ENCODE results near the gene SEC61B. TPM values are rescaled to one million over a fixed set of nuclear protein-coding genes. Genes with fewer than 3 reads are reported as not detected.

Gene SEC61B
- total and polyA plus RNA-seq, 2 donors (not counting 3 experiments of a cell fraction or from before 2014, with no cell fraction given), result 242 to 594 TPM

- Histone ChIP-seq H4K20me1 (replicated peaks; ENCODE audit: control insufficient read depth, extremely low read depth, insufficient read depth, low read length) (peaks cover 12% of the 10 kb centered on the region), H3K4me2 (ENCODE audit: insufficient read depth, low read length) (no peak overlapping the region), H3K27ac (ENCODE audit: insufficient read depth, low read depth, low read length) (no peak overlapping the region), H3K79me2 (ENCODE audit: control insufficient read depth, insufficient read depth, low read length) (peaks cover 43% of the 10 kb centered on the region), H3K27me3 (ENCODE audit: control insufficient read depth in 2 of 2, insufficient read depth in 2 of 2, low read length in 2 of 2) (no peaks in the 10 kb centered on the region), H3K4me3 (replicated peaks in 1 of 3; ENCODE audit: insufficient read depth in 1 of 3, low read depth in 1 of 3, low read length in 3 of 3) (no peak overlapping the region), H2AFZ (ENCODE audit: low read depth, low read length) (no peak overlapping the region), H3K9me3 (replicated peaks; ENCODE audit: control insufficient read depth, insufficient read depth, low read length) (no peaks in the 10 kb centered on the region), H3K4me1 (ENCODE audit: control insufficient read depth, extremely low read depth, insufficient read depth, low read length) (peaks cover 10% of the 10 kb centered on the region), H3K9me1 (replicated peaks; ENCODE audit: control insufficient read depth, extremely low read depth, insufficient read depth, low read length) (no peaks in the 10 kb centered on the region), H3K9ac (replicated peaks; ENCODE audit: extremely low read depth, insufficient read depth, low read length) (no peak overlapping the region), H3K36me3 (ENCODE audit: control insufficient read depth in 2 of 2, extremely low read depth in 1 of 2, insufficient read depth in 2 of 2, low read length in 2 of 2) (peaks cover 7 to 8% of the 10 kb centered on the region in 2 experiments)
- no TSS peak for BruUV-seq (replicated peaks)
- FAIRE-seq, result no peak
- dilution Hi-C loops (cut with MboI; ENCODE audit: extremely low pct_ligation_motif_present, low sequenced_read_pairs) (no loop called here), intact Hi-C loops (cut with micrococcal nuclease) (no loop called here)
- DNase-seq (ENCODE audit: low read depth, low spot score), result no peak
- TF ChIP-seq GATA2 (IDR thresholded peaks at IDR 0.05; ENCODE audit: insufficient read depth, insufficient read length, low read depth, low read length) (no peak), EZH2 (IDR thresholded peaks at IDR 0.05; ENCODE audit: borderline replicate concordance, low read depth, low read length, severe bottlenecking) (no peak), MYC (IDR thresholded peaks at IDR 0.05; ENCODE audit: low read depth, low read length) (no peak), POLR2A (IDR thresholded peaks at IDR 0.05; ENCODE audit: low read depth, low read length) (no peak), POLR2AphosphoS5 (IDR thresholded peaks at IDR 0.05; ENCODE audit: insufficient read depth, low read depth, low read length) (no peak), CTCF (IDR thresholded peaks at IDR 0.05; ENCODE audit: extremely low read depth in 1 of 2, insufficient read depth in 1 of 2, low read depth in 1 of 2, low read length in 2 of 2) (no peak), MAX (IDR thresholded peaks at IDR 0.05; ENCODE audit: insufficient read depth, insufficient read length) (no peak), FOS (IDR thresholded peaks at IDR 0.05; ENCODE audit: borderline replicate concordance, insufficient read depth, low read length) (no peak), JUN (IDR thresholded peaks at IDR 0.05; ENCODE audit: borderline replicate concordance, insufficient read depth, insufficient read length, low read depth) (no peak)
- CTCF ChIA-PET, result interaction anchor here (1.2 to 1.3 kb wide), 2 partner anchors 14 to 31 kb away, joined by 5 to 6 read pairs; no protein-coding TSS in a partner anchor
- POLR2A ChIA-PET, result no interaction called here
Observed at GRCh38 chr9:99216073-99216472, 6.0 kb upstream of the SEC61B start.

All from endothelial cell of umbilical vein (primary cell).